Loucy (cell line): ENCODE measurements around the gene MOCOS.
"Not testable (repeated sequence)": the region's sequence is repeated elsewhere in the genome, so short reads cannot be mapped to it uniquely, and the experiment has no call there.

Source experiments
- H2AFZ ChIP-seq: fragments of 200-600 bp; sonication (generic); 2 replicates; pipeline ENCODE4 v1.6.0; 2016; ENCODE audit warnings: antibody characterized with exemption, mild to moderate bottlenecking, low read length, moderate library complexity
- H3F3A ChIP-seq: fragments of 200-600 bp; 2 replicates; pipeline ENCODE4 v1.6.0; 2016; ENCODE audit warnings: antibody characterized with exemption, low read depth, mild to moderate bottlenecking
- H3K27me3 ChIP-seq: fragments of 200-600 bp; sonication (generic); 2 replicates; pipeline ENCODE4 v1.6.1; 2014; ENCODE audit warnings: low read length, mild to moderate bottlenecking; ENCODE audit not compliant: insufficient read depth, poor library complexity, severe bottlenecking
- H3K36me3 ChIP-seq: fragments of 200-600 bp; sonication (generic); 2 replicates; pipeline ENCODE4 v1.6.1; 2016; ENCODE audit warnings: low read length; ENCODE audit not compliant: insufficient read depth
- H3K4me1 ChIP-seq: fragments of 200-600 bp; sonication (generic); 2 replicates; pipeline ENCODE4 v1.5.1; 2014; ENCODE audit warnings: low read length, mild to moderate bottlenecking; ENCODE audit not compliant: insufficient read depth, poor library complexity, severe bottlenecking
- H3K4me2 ChIP-seq: fragments of 200-600 bp; sonication (generic); 2 replicates; pipeline ENCODE4 v1.6.0; 2014; ENCODE audit warnings: antibody characterized with exemption, low read length, low read depth, mild to moderate bottlenecking; ENCODE audit not compliant: poor library complexity, severe bottlenecking
- H3K4me3 ChIP-seq: fragments of 200-600 bp; sonication (generic); 2 replicates; pipeline ENCODE4 v1.5.1; 2014; ENCODE audit warnings: low read length, mild to moderate bottlenecking, mixed read lengths; ENCODE audit not compliant: poor library complexity, severe bottlenecking
- H3K79me2 ChIP-seq: fragments of 200-600 bp; sonication (generic); 2 replicates; pipeline ENCODE4 v1.6.1; 2014; ENCODE audit warnings: low read length; ENCODE audit not compliant: insufficient read depth
- H3K9ac ChIP-seq: fragments of 200-600 bp; sonication (generic); 2 replicates; pipeline ENCODE4 v1.6.0; 2014; ENCODE audit warnings: mild to moderate bottlenecking, low read depth, low read length, moderate library complexity; ENCODE audit not compliant: poor library complexity, severe bottlenecking
- H3K9me2 ChIP-seq: fragments of 200-600 bp; sonication (generic); replicated peaks from 2 replicates; pipeline ENCODE4 v1.6.1; 2016; ENCODE audit warnings: low read depth, low read length, mixed read lengths
- H3K9me3 ChIP-seq: fragments of 200-600 bp; sonication (generic); 2 replicates; pipeline ENCODE4 v1.6.1; 2014; ENCODE audit warnings: mild to moderate bottlenecking, antibody characterized with exemption, low read length, low read depth; ENCODE audit not compliant: insufficient read depth
- H4K20me1 ChIP-seq: fragments of 200-600 bp; sonication (generic); 2 replicates; pipeline ENCODE4 v1.6.0; 2014; ENCODE audit warnings: antibody characterized with exemption, low read length, mild to moderate bottlenecking; ENCODE audit not compliant: insufficient read depth, poor library complexity, severe bottlenecking
- CTCF ChIP-seq: fragments of 200-600 bp; sonication (generic); conservative IDR thresholded peaks from 2 replicates; pipeline ENCODE4 v1.5.1; 2014; ENCODE audit warnings: mild to moderate bottlenecking, antibody characterized with exemption, low read length
- EZH2phosphoT487 ChIP-seq: fragments of 200-600 bp; IDR thresholded peaks from 2 replicates; pipeline ENCODE4 v1.6.1; 2018; ENCODE audit warnings: antibody characterized with exemption, mild to moderate bottlenecking, moderate library complexity, borderline replicate concordance

Gene MOCOS

GRCh38 chr18:36162981-36163380, 24.3 kb upstream of the MOCOS start:
- TF ChIP-seq CTCF: no peak
- TF ChIP-seq EZH2phosphoT487: no peak
- no peaks in the 10 kb centered on the region for H3F3A ChIP-seq
- no peaks in the 10 kb centered on the region for H3K9me2 ChIP-seq
- no peak overlapping the region for H3K9ac ChIP-seq
- no peaks in the 10 kb centered on the region for H3K79me2 ChIP-seq
- H3K9me3 ChIP-seq: no peaks in the 10 kb centered on the region
- no peak overlapping the region for H3K4me3 ChIP-seq
- H3K4me2 ChIP-seq: no peak overlapping the region
- peaks cover 3% of the 10 kb centered on the region for H4K20me1 ChIP-seq
- H3K36me3 ChIP-seq: peaks cover 89% of the 10 kb centered on the region
- H2AFZ ChIP-seq: no peak overlapping the region
- no peaks in the 10 kb centered on the region for H3K27me3 ChIP-seq
- no peaks in the 10 kb centered on the region for H3K4me1 ChIP-seq

GRCh38 chr18:36167692-36168218, 19.5 kb upstream of the MOCOS start:
- Histone ChIP-seq H3F3A (no peaks in the 10 kb centered on the region), H3K9ac (no peak overlapping the region), H3K9me3 (no peaks in the 10 kb centered on the region), H3K36me3 (peaks cover 79% of the 10 kb centered on the region), H3K27me3 (no peaks in the 10 kb centered on the region), H2AFZ (no peak overlapping the region), H3K9me2 (no peaks in the 10 kb centered on the region), H3K4me3 (no peak overlapping the region), H4K20me1 (no peaks in the 10 kb centered on the region), H3K4me1 (no peaks in the 10 kb centered on the region), H3K4me2 (no peak overlapping the region), H3K79me2 (no peaks in the 10 kb centered on the region)
- no peak for TF ChIP-seq EZH2phosphoT487
- TF ChIP-seq CTCF: no peak

- not testable (repeated sequence) for H3K4me2 ChIP-seq, H4K20me1 ChIP-seq, H3K9me2 ChIP-seq, H3K4me1 ChIP-seq, H3K9me3 ChIP-seq, H3F3A ChIP-seq, H3K79me2 ChIP-seq, H2AFZ ChIP-seq, H3K4me3 ChIP-seq, H3K27me3 ChIP-seq, H3K9ac ChIP-seq
- H3K36me3 ChIP-seq: peaks cover 79% of the 10 kb centered on the region
Observed at GRCh38 chr18:36168296-36168695, 19.0 kb upstream of the MOCOS start.

DNA sequence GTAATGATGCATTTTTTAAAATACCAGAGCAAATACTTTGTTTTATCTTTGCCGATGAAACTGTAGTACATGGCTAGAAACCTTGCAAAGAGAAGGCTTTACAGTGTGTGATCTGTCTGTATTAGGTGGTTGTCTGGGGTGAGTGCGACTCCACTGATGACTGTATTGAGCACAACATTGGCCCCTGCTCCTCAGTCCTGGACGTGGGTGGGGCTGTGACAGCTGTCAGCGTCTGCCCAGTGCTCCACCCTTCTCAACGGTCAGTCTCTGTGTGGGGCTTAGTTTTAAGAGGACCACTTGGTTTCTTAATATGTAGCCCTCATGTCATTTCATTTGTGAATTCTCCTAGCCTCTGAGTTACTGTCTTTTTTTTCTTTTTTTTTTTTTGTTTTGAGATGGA, 17.4 kb upstream of the MOCOS start:
- H3K4me3 ChIP-seq: no peak overlapping the region
- TF ChIP-seq EZH2phosphoT487 (no peak), CTCF (no peak)
- H3F3A ChIP-seq: no peaks in the 10 kb centered on the region
- no peak overlapping the region for H3K4me2 ChIP-seq
- no peaks in the 10 kb centered on the region for H3K79me2 ChIP-seq
- H3K27me3 ChIP-seq: no peaks in the 10 kb centered on the region
- H3K9me2 ChIP-seq: no peaks in the 10 kb centered on the region
- H3K36me3 ChIP-seq: peaks cover 77% of the 10 kb centered on the region
- no peak overlapping the region for H3K9ac ChIP-seq
- H4K20me1 ChIP-seq: no peaks in the 10 kb centered on the region
- no peaks in the 10 kb centered on the region for H3K9me3 ChIP-seq
- H2AFZ ChIP-seq: no peak overlapping the region
- H3K4me1 ChIP-seq: no peaks in the 10 kb centered on the region
